H1 (cell line): Measurements from ENCODE around the gene BCAS2. TPM values are rescaled to one million over a fixed set of nuclear protein-coding genes. Genes with fewer than 3 reads are reported as not detected.

Experiments
- CTCF ChIA-PET: fragments of 300-600 bp; sonication (Branson Sonifier 250); formaldehyde crosslinking; loops from one replicate; lab custom pipeline; 2021; ENCODE audit not compliant: partially characterized antibody; lab: Charles Lee
- POLR2A ChIA-PET: fragments of 300-600 bp; sonication (Branson Sonifier 250); formaldehyde crosslinking; loops from one replicate; lab custom pipeline; 2021; ENCODE audit warnings: inconsistent platforms; ENCODE audit not compliant: partially characterized antibody; lab: Charles Lee
- DNase-seq, 2 experiments: peaks; one replicate each; pipeline versions ENCODE4 v3.0.0 to v3.0.0-alpha.2; 2010 to 2022; ENCODE audit warnings: low spot score in 2 of 2, low read depth in 1 of 2, mixed read lengths in 1 of 2
- FAIRE-seq: peaks from 2 replicates; lab custom pipeline; 2011; peaks lifted over from hg19 to GRCh38; lab: Jason Lieb, UNC
- H2AFZ ChIP-seq: 2 replicates; pipeline ENCODE4 v1.8.1; 2012; ENCODE audit warnings: low read length, inconsistent platforms
- H2AK5ac ChIP-seq: 2 replicates; pipeline ENCODE4 v1.6.1; 2013; ENCODE audit warnings: low read depth, low read length
- H2BK120ac ChIP-seq: replicated peaks from 2 replicates; pipeline ENCODE3; 2013; ENCODE audit warnings: low read depth, low read length, inconsistent platforms
- H2BK12ac ChIP-seq: 2 replicates; pipeline ENCODE4 v1.6.1; 2013; ENCODE audit warnings: low read depth, low read length
- H2BK15ac ChIP-seq: 2 replicates; pipeline ENCODE4 v1.6.1; 2013; ENCODE audit warnings: low read length
- H2BK20ac ChIP-seq: 2 replicates; pipeline ENCODE4 v1.6.1; 2013; ENCODE audit warnings: low read length
- H2BK5ac ChIP-seq: 2 replicates; pipeline ENCODE4 v1.6.1; 2013; ENCODE audit warnings: low read depth, low read length
- H3K14ac ChIP-seq: 2 replicates; pipeline ENCODE4 v1.6.1; 2013; ENCODE audit warnings: inconsistent platforms; ENCODE audit not compliant: insufficient read length
- H3K18ac ChIP-seq: 2 replicates; pipeline ENCODE4 v1.6.1; 2013; ENCODE audit warnings: low read length; ENCODE audit errors: extremely low read depth
- H3K23ac ChIP-seq: 2 replicates; pipeline ENCODE4 v1.6.1; 2013; ENCODE audit warnings: inconsistent platforms; ENCODE audit not compliant: insufficient read length
- H3K23me2 ChIP-seq: 2 replicates; pipeline ENCODE4 v1.6.1; 2013; ENCODE audit warnings: low read depth, low read length
- H3K27ac ChIP-seq: 2 replicates; pipeline ENCODE4 v1.6.1; 2011; ENCODE audit warnings: low read depth, low read length, inconsistent platforms
- H3K27me3 ChIP-seq, 4 experiments: replicated peaks in 1 of 4; 1 replicate in 1 of 4; 2 replicates in 3 of 4; pipeline versions ENCODE4 v1.6.1 to v1.8.1; 2011 to 2013; ENCODE audit warnings: low read length in 3 of 4, mild to moderate bottlenecking in 3 of 4, inconsistent platforms in 2 of 4, mixed read lengths in 2 of 4, moderate library complexity in 1 of 4; ENCODE audit not compliant: control insufficient read depth in 3 of 4, insufficient read depth in 3 of 4; ENCODE audit errors: extremely low read depth in 1 of 4
- H3K36me3 ChIP-seq, 4 experiments: 2 replicates each; pipeline versions ENCODE4 v1.6.1 to v1.8.1; 2011 to 2013; ENCODE audit warnings: mild to moderate bottlenecking in 4 of 4, low read length in 3 of 4, moderate library complexity in 2 of 4, control low read depth in 1 of 4, inconsistent platforms in 1 of 4; ENCODE audit not compliant: insufficient read depth in 4 of 4, control insufficient read depth in 2 of 4
- H3K4ac ChIP-seq: replicated peaks from 2 replicates; pipeline ENCODE3; 2013; ENCODE audit warnings: low read length, low read depth, mixed read lengths, inconsistent platforms; ENCODE audit not compliant: insufficient read length
- H3K4me1 ChIP-seq, 4 experiments: replicated peaks in 1 of 4; 1 replicate in 1 of 4; 2 replicates in 3 of 4; pipeline versions ENCODE4 v1.6.1 to v1.8.1; 2011 to 2013; ENCODE audit warnings: low read length in 3 of 4, inconsistent platforms in 2 of 4, mixed read lengths in 1 of 4; ENCODE audit not compliant: insufficient read depth in 4 of 4, control insufficient read depth in 3 of 4
- H3K4me2 ChIP-seq, 2 experiments: 2 replicates each; pipeline versions ENCODE4 v1.6.1 to v1.8.1; 2011 to 2013; ENCODE audit warnings: low read depth in 2 of 2, low read length in 2 of 2, control low read depth in 1 of 2, inconsistent platforms in 1 of 2, mild to moderate bottlenecking in 1 of 2; ENCODE audit not compliant: insufficient read depth in 1 of 2
- H3K4me3 ChIP-seq, 4 experiments: fragments of 200-600, 300-600 bp in 1 of 4; sonication (generic), shearing (Covaris generic), sonication (Bioruptor Twin) in 1 of 4; 2 replicates each; pipeline versions ENCODE4 v1.5.1 to v1.8.1; 2011 to 2016; ENCODE audit warnings: low read length in 4 of 4, low read depth in 3 of 4, control low read depth in 2 of 4, inconsistent platforms in 2 of 4, mild to moderate bottlenecking in 2 of 4, mixed read lengths in 1 of 4, moderate library complexity in 1 of 4; ENCODE audit not compliant: insufficient read depth in 2 of 4; ENCODE audit errors: extremely low read depth in 1 of 4
- H3K56ac ChIP-seq: replicated peaks from 2 replicates; pipeline ENCODE3; 2013; ENCODE audit warnings: low read depth, mild to moderate bottlenecking, mixed read lengths, low read length, inconsistent platforms; ENCODE audit not compliant: insufficient read length
- H3K79me1 ChIP-seq: 2 replicates; pipeline ENCODE4 v1.6.1; 2013; ENCODE audit warnings: low read depth, low read length, control low read depth
- H3K79me2 ChIP-seq, 2 experiments: 2 replicates each; pipeline versions ENCODE4 v1.6.1 to v1.8.1; 2012 to 2013; ENCODE audit warnings: low read length in 2 of 2, mild to moderate bottlenecking in 2 of 2, inconsistent platforms in 1 of 2; ENCODE audit not compliant: insufficient read depth in 2 of 2, control insufficient read depth in 1 of 2
- H3K9ac ChIP-seq, 4 experiments: replicated peaks in 1 of 4; 1 replicate in 1 of 4; 2 replicates in 3 of 4; pipeline versions ENCODE4 v1.6.1 to v1.8.1; 2011 to 2013; ENCODE audit warnings: low read depth in 3 of 4, low read length in 3 of 4, control low read depth in 2 of 4, mild to moderate bottlenecking in 2 of 4, moderate library complexity in 2 of 4, inconsistent platforms in 1 of 4; ENCODE audit errors: extremely low read depth in 1 of 4
- H3K9me3 ChIP-seq, 2 experiments: 2 replicates each; pipeline versions ENCODE4 v1.6.1 to v1.8.1; 2012 to 2013; ENCODE audit warnings: mild to moderate bottlenecking in 2 of 2, moderate library complexity in 2 of 2, control low read depth in 1 of 2, inconsistent platforms in 1 of 2, low read depth in 1 of 2, low read length in 1 of 2, mixed read lengths in 1 of 2; ENCODE audit not compliant: insufficient read depth in 2 of 2
- H4K20me1 ChIP-seq, 2 experiments: replicated peaks in 1 of 2; 2 replicates each; pipeline versions ENCODE3 to v1.8.1; 2011 to 2013; ENCODE audit warnings: inconsistent platforms in 2 of 2, low read length in 2 of 2, mild to moderate bottlenecking in 1 of 2; ENCODE audit not compliant: insufficient read depth in 2 of 2, control insufficient read depth in 1 of 2
- H4K5ac ChIP-seq: 2 replicates; pipeline ENCODE4 v1.6.1; 2013; ENCODE audit warnings: low read length, low read depth, mixed read lengths, inconsistent platforms; ENCODE audit not compliant: insufficient read length
- H4K8ac ChIP-seq: 2 replicates; pipeline ENCODE4 v1.8.0; 2013; ENCODE audit warnings: mild to moderate bottlenecking, moderate library complexity, low read length, inconsistent platforms; ENCODE audit not compliant: insufficient read depth; ENCODE audit errors: extremely low read depth
- H4K91ac ChIP-seq: replicated peaks from 2 replicates; pipeline ENCODE3; 2013; ENCODE audit warnings: low read length, mixed read lengths, inconsistent platforms; ENCODE audit not compliant: insufficient read length
- BRCA1 ChIP-seq: IDR thresholded peaks from 2 replicates; pipeline ENCODE4 v1.6.1; 2012; ENCODE audit warnings: low read depth, low read length, improper control_type of control experiment
- CBX5 ChIP-seq: fragments of 300-800, 300-1000 bp; sonication (generic); IDR thresholded peaks from 2 replicates; pipeline ENCODE4 v1.7.1; 2016; ENCODE audit warnings: antibody characterized with exemption, low read length, low read depth
- CEBPB ChIP-seq: IDR thresholded peaks from 2 replicates; pipeline ENCODE4 v1.6.1; 2012; ENCODE audit warnings: low read depth, low read length
- EP300 ChIP-seq, 2 experiments: IDR thresholded peaks; 1 replicate in 1 of 2; 2 replicates in 1 of 2; pipeline ENCODE4 v1.6.1; 2011 to 2012; ENCODE audit warnings: low read depth in 2 of 2, low read length in 2 of 2, mild to moderate bottlenecking in 2 of 2, borderline replicate concordance in 1 of 2, inconsistent platforms in 1 of 2, moderate library complexity in 1 of 2
- EZH2 ChIP-seq: fragments of 200-600 bp; sonication (generic); IDR thresholded peaks from 2 replicates; pipeline ENCODE4 v1.7.1; 2012; ENCODE audit warnings: low read depth, mild to moderate bottlenecking, moderate library complexity, low read length, inconsistent platforms; ENCODE audit not compliant: severe bottlenecking
- GABPA ChIP-seq: IDR thresholded peaks from 2 replicates; pipeline ENCODE4 v1.6.1; 2011; ENCODE audit warnings: mild to moderate bottlenecking, low read length, moderate library complexity, borderline replicate concordance; ENCODE audit not compliant: insufficient read depth
- KDM1A ChIP-seq: fragments of 200-600, 300-600 bp; sonication (generic); IDR thresholded peaks from 2 replicates; pipeline ENCODE4 v1.7.1; 2016; ENCODE audit warnings: mild to moderate bottlenecking, low read length, borderline replicate concordance
- KDM4A ChIP-seq: IDR thresholded peaks from one replicate; pipeline ENCODE4 v1.7.1; 2012; ENCODE audit warnings: low read depth, mild to moderate bottlenecking, moderate library complexity, low read length, inconsistent platforms; ENCODE audit not compliant: severe bottlenecking
- NRF1 ChIP-seq: IDR thresholded peaks from 2 replicates; pipeline ENCODE4 v1.6.1; 2011; ENCODE audit warnings: mild to moderate bottlenecking, low read depth, low read length, improper control_type of control experiment
- SIN3A ChIP-seq, 2 experiments: IDR thresholded peaks in 1 of 2; conservative IDR thresholded peaks in 1 of 2; 2 replicates each; pipeline ENCODE4 v1.6.1; 2011 to 2012; ENCODE audit warnings: low read length in 2 of 2, improper control_type of control experiment in 1 of 2, low read depth in 1 of 2, mild to moderate bottlenecking in 1 of 2
- SIX5 ChIP-seq: IDR thresholded peaks from 2 replicates; pipeline ENCODE4 v1.6.1; 2011; ENCODE audit warnings: mild to moderate bottlenecking, low read depth, low read length
- SRF ChIP-seq: IDR thresholded peaks from 2 replicates; pipeline ENCODE4 v1.6.1; 2011; ENCODE audit warnings: mild to moderate bottlenecking, low read depth, low read length, moderate library complexity
- TCF12 ChIP-seq: IDR thresholded peaks from 2 replicates; pipeline ENCODE4 v1.6.1; 2011; ENCODE audit warnings: low read depth, mild to moderate bottlenecking, low read length
- polyA plus RNA-seq, 7 experiments: library from polyadenylated mRNA; depleted of rRNA in 3 of 7; stranded (reverse) in 5 of 7; unstranded in 2 of 7; fragments of >200 nt in 5 of 7; fragments of 200-250 nt in 2 of 7; gene quantifications; 1 replicate in 5 of 7; 2 replicates in 1 of 7; 4 replicates in 1 of 7; pipeline versions ENCODE4 v1.2.1 to v1.2.3, GENCODE V29; 2011 to 2013; ENCODE audit warnings: missing spikeins in 2 of 7, mixed read lengths in 2 of 7
- total RNA-seq: library from RNA; stranded (reverse); fragmentation: NEBNext Ultra II Directional; extraction: Animal tissue kit (Norgen Biotek cat#: 25700); gene quantifications from 2 replicates; pipeline ENCODE4 v1.2.1, GENCODE V29; 2021

Gene BCAS2
- total and polyA plus RNA-seq, 2 of the 8 experiments (the other 6 are each of a cell fraction or from before 2014, with no cell fraction given): 18.0 to 52.2 TPM

- no peak overlapping the region for H2AK5ac ChIP-seq
- POLR2A ChIA-PET: no interaction called here
- TF ChIP-seq EZH2 (no peak), EP300 (IDR thresholded peaks at IDR 0.05; ENCODE audit: borderline replicate concordance in 1 of 2, low read depth in 2 of 2, low read length in 2 of 2) (no peak), NRF1 (no peak), TCF12 (no peak), BRCA1 (no peak), SIN3A (conservative IDR thresholded peaks at IDR 0.05 in 1 of 2, IDR thresholded peaks at IDR 0.05 in 1 of 2; ENCODE audit: low read depth in 1 of 2, low read length in 2 of 2) (no peak), GABPA (no peak), KDM1A (no peak), CBX5 (no peak), CEBPB (no peak), SRF (no peak), KDM4A (no peak), SIX5 (no peak)
These were observed 17.3 kb downstream of the BCAS2 start for GRCh38 chr1:114564141-114564540.

More at GRCh38 chr1:114564141-114564540, 17.3 kb downstream of the BCAS2 start:
- H4K20me1 ChIP-seq: peaks cover 0 to 2% of the 10 kb centered on the region in 2 experiments
- no peak overlapping the region for H2BK120ac ChIP-seq
- no peak overlapping the region for H4K91ac ChIP-seq
- FAIRE-seq (no peak), DNase-seq (no peak)
- no peaks in the 10 kb centered on the region for H3K27me3 ChIP-seq
- no peak overlapping the region for H2BK15ac ChIP-seq
- no peak overlapping the region for H2BK20ac ChIP-seq
- no peak overlapping the region for H3K9ac ChIP-seq
- no peak overlapping the region for H3K4ac ChIP-seq
- no peak overlapping the region for H2BK12ac ChIP-seq
- H3K4me3 ChIP-seq: no peak overlapping the region
- H4K8ac ChIP-seq: no peak overlapping the region
- H3K36me3 ChIP-seq: peaks cover 4 to 28% (median 20%) of the 10 kb centered on the region in 4 experiments; a peak in 7 of 8 replicates
- H4K5ac ChIP-seq: no peak overlapping the region
- no peak overlapping the region for H3K4me2 ChIP-seq
- H3K23ac ChIP-seq: no peak overlapping the region
- H3K79me2 ChIP-seq: no peaks in the 10 kb centered on the region
- CTCF ChIA-PET: no interaction called here
- H3K23me2 ChIP-seq: no peaks in the 10 kb centered on the region
- H3K14ac ChIP-seq: no peak overlapping the region
- no peaks in the 10 kb centered on the region for H3K79me1 ChIP-seq
- no peaks in the 10 kb centered on the region for H3K9me3 ChIP-seq
- no peak overlapping the region for H3K27ac ChIP-seq
- H2AFZ ChIP-seq: no peak overlapping the region
- H2BK5ac ChIP-seq: no peak overlapping the region
- no peaks in the 10 kb centered on the region for H3K4me1 ChIP-seq
- no peak overlapping the region for H3K56ac ChIP-seq
- no peak overlapping the region for H3K18ac ChIP-seq
